Fibroblast of lung (primary cell): ENCODE data around the gene KLHL18.

Experiments
- EZH2 ChIP-seq: IDR thresholded peaks from 2 replicates; pipeline ENCODE4 v1.5.1; 2012; ENCODE audit warnings: low read length, control low read depth, mild to moderate bottlenecking; ENCODE audit errors: missing control alignments
- TF ChIP-seq, protein P1 (sequence below), 2 donors: IDR thresholded peaks in 1 of 2; conservative IDR thresholded peaks in 1 of 2; 1 replicate in 1 of 2; 2 replicates in 1 of 2; pipeline ENCODE4 v1.5.1; 2011 to 2012; ENCODE audit warnings: low read length in 2 of 2, control low read depth in 1 of 2, inconsistent platforms in 1 of 2, low read depth in 1 of 2, mild to moderate bottlenecking in 1 of 2

DNA sequence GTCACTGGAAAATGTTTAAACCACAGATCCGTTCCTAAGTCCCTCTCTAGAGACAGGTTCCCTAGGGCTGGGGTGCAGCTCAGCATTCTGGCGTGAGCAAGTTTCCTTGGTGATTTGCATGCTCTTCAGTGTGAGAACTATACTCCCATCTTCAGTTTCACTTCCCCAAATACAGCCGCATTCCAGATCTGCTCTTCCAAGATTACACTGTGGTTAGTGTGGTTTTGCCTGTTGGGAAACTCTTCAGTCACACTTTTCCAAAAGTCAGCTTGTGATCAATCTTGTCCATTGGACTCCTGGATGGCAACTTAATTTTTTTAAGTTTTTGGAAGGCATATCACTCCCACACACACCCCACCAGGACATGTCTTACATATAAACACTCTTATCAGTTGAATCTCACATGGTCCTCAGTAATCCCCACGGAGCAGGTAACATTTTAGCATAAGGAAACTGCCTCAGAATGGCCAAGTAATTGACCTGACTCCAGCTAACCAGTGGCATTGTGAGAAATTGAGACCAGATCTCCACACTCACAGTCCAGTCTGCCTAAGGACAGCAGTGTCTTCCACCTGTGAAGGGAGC lies 64.6 kb downstream of the KLHL18 start:
- TF ChIP-seq, protein P1, sequence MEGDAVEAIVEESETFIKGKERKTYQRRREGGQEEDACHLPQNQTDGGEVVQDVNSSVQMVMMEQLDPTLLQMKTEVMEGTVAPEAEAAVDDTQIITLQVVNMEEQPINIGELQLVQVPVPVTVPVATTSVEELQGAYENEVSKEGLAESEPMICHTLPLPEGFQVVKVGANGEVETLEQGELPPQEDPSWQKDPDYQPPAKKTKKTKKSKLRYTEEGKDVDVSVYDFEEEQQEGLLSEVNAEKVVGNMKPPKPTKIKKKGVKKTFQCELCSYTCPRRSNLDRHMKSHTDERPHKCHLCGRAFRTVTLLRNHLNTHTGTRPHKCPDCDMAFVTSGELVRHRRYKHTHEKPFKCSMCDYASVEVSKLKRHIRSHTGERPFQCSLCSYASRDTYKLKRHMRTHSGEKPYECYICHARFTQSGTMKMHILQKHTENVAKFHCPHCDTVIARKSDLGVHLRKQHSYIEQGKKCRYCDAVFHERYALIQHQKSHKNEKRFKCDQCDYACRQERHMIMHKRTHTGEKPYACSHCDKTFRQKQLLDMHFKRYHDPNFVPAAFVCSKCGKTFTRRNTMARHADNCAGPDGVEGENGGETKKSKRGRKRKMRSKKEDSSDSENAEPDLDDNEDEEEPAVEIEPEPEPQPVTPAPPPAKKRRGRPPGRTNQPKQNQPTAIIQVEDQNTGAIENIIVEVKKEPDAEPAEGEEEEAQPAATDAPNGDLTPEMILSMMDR (conservative IDR thresholded peaks at IDR 0.05 in 1 of 2, IDR thresholded peaks at IDR 0.05 in 1 of 2; ENCODE audit: low read depth in 1 of 2, low read length in 2 of 2) = no peak
- TF ChIP-seq EZH2 = no peak
